ENCODE results near the gene NMRAL1. TPM values are rescaled to one million over a fixed set of nuclear protein-coding genes. Genes with fewer than 3 reads are reported as not detected.
A peak's percentile ranks its signal among the peaks of the same experiment; 100 is the strongest.

The NMRAL1 gene
- total RNA-seq, 1 donor from 2014 or later = 30.7 TPM

DNA sequence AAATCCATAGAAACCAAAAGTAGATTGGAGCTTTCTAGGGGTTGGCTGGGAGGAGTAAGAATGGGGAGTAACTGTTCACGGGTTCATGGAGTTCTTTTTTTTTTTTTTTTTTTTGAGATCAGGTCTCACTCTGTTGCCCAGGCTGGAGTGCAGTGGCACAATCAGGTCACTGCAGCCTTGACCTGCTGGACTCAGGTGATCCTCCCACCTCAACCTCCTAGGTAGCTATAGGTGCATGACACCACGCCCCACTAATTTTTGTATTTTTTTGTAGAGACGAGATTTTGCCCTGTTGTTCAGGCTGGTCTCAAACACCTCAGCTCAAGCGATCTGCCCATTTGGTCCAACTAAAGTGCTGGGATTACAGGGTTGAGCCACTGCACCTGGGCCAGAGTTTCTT lies 1.5 kb downstream of the NMRAL1 start:
- Mint-ChIP-seq H3K36me3 (ENCODE audit: low read depth) (peaks cover 11% of the 10 kb centered on the region), H3K4me1 (ENCODE audit: low read depth) (peaks cover 10% of the 10 kb centered on the region), H3K27ac (no peak overlapping the region), H3K4me3 (ENCODE audit: low read depth) (peak overlapping the region; percentile 35), H3K9me3 (no peaks in the 10 kb centered on the region), H3K27me3 (ENCODE audit: low read depth) (no peaks in the 10 kb centered on the region)
- intact Hi-C loops (cut with micrococcal nuclease) = no loop called here
- DNase-seq (ENCODE audit: low spot score) = no peak

- intact Hi-C loops (cut with micrococcal nuclease) = no loop called here
- Mint-ChIP-seq H3K4me1 (ENCODE audit: low read depth) (peaks cover 7% of the 10 kb centered on the region), H3K9me3 (no peaks in the 10 kb centered on the region), H3K4me3 (ENCODE audit: low read depth) (no peak overlapping the region), H3K27ac (no peak overlapping the region), H3K27me3 (ENCODE audit: low read depth) (no peaks in the 10 kb centered on the region), H3K36me3 (ENCODE audit: low read depth) (peaks cover 13% of the 10 kb centered on the region)
- DNase-seq (ENCODE audit: low spot score) = no peak
Observed at GRCh38 chr16:4471869-4472268, 2.6 kb downstream of the NMRAL1 start.

- Mint-ChIP-seq H3K27me3 (ENCODE audit: low read depth) (no peaks in the 10 kb centered on the region), H3K27ac (no peak overlapping the region), H3K9me3 (no peaks in the 10 kb centered on the region), H3K4me3 (ENCODE audit: low read depth) (no peak overlapping the region), H3K4me1 (ENCODE audit: low read depth) (peaks cover 7% of the 10 kb centered on the region), H3K36me3 (ENCODE audit: low read depth) (peaks cover 30% of the 10 kb centered on the region)
- intact Hi-C loops (cut with micrococcal nuclease) = no loop called here
- DNase-seq (ENCODE audit: low spot score) = no peak
Observed at GRCh38 chr16:4468972-4469371, 5.5 kb downstream of the NMRAL1 start.

DNA sequence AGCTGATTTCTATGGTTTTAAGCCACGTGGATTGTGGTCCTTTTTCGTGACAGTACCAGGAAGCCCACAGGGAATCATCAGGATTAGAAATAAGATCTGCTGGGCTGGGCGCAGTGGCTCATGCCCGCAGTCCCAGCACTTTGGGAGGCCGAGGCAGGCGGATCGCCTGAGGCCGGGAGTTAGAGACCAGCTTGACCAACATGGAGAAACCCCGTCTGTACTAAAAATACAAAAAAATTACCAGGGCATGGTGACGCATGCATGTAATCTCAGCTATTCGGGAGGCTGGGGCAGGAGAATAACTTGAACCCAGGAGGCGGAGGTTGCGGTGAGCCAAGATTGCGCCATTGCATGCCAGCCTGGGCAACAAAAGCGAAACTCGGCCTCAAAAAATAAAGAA lies 6.5 kb downstream of the NMRAL1 start:
- no peak for DNase-seq (ENCODE audit: low spot score)
- intact Hi-C loops (cut with micrococcal nuclease) = no loop called here
- no peak overlapping the region for H3K27ac Mint-ChIP-seq
- no peak overlapping the region for H3K4me3 Mint-ChIP-seq (ENCODE audit: low read depth)
- H3K27me3 Mint-ChIP-seq (ENCODE audit: low read depth) = no peaks in the 10 kb centered on the region
- H3K36me3 Mint-ChIP-seq (ENCODE audit: low read depth) = peaks cover 34% of the 10 kb centered on the region
- no peaks in the 10 kb centered on the region for H3K9me3 Mint-ChIP-seq
- peaks cover 5% of the 10 kb centered on the region for H3K4me1 Mint-ChIP-seq (ENCODE audit: low read depth)

DNA sequence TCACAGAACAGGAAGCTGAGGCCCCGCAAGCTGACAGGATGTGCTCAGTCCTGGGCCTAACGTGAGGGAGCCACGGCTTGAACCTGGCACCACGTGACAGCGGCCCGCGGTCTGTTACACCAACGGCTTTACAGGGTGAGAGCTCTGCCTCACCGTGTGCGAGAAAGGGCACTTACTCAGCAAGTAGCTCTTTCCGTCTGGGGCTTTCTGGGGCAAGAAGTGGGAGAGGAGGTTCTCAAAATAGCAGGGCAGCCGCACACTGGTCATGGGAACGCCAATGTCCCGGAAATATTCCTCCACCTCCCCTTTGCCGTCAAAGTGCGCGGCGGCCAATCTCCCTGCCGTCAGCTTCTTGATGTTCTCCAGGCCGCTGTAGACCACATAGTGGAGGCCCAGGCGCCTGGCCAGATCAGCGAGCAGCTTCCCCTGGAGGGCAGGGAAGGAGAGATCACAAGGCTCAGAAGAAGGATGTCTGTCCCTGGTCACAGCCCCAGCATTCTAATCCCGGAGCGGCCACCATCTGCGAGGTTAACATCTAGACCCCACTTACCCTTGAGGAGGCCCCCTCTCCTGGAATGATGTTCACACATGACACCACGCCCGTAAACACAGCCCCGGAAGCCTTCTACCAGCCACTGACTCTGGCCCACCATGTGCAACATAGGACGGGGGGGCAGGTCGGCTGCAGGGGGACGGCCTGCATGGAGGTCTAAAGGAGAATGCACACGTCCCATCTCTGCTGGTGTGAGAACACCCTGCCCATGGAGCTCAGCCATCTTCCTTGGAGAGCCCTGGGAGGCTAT lies 8.2 kb downstream of the NMRAL1 start:
- DNase-seq (ENCODE audit: low spot score) = no peak
- no peaks in the 10 kb centered on the region for H3K27me3 Mint-ChIP-seq (ENCODE audit: low read depth)
- H3K36me3 Mint-ChIP-seq (ENCODE audit: low read depth) = peaks cover 31% of the 10 kb centered on the region
- peak overlapping the region; percentile 42 for H3K27ac Mint-ChIP-seq
- intact Hi-C loops (cut with micrococcal nuclease) = no loop called here
- peaks cover 5% of the 10 kb centered on the region for H3K4me1 Mint-ChIP-seq (ENCODE audit: low read depth)
- no peak overlapping the region for H3K4me3 Mint-ChIP-seq (ENCODE audit: low read depth)
- H3K9me3 Mint-ChIP-seq = no peaks in the 10 kb centered on the region

DNA sequence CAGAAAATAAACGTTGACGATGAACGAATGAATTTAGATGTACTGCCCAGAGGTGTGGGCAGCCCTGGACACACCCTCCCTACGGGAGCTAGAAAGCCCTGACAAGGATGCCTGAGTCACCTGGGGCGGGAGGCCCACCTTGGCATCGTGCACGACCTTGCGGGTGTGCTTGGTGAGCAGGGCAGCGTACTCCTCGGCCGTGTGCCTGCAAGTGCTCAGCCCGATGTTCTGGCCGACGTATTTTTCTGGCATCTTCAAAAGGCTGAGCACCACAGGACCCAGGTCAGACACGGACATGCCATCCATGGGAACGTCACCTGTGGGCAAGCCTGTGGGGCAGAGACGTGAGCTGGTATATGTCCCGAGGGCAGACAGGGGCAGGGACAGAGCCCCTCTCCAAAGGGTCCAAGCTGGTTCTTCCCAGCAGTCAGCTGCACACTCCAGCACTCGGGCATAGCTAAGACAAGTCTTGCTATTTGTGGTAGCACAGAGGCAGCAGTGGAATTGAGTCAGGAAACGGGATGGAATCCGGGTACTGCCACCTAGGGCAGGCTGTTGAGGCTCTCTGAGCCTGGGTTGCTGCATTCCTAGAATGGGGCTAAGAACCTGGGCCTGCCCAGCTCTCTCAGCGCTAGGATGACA lies 10.8 kb downstream of the NMRAL1 start:
- H3K27ac Mint-ChIP-seq = no peak overlapping the region
- H3K27me3 Mint-ChIP-seq (ENCODE audit: low read depth) = no peaks in the 10 kb centered on the region
- DNase-seq (ENCODE audit: low spot score) = no peak
- no peaks in the 10 kb centered on the region for H3K9me3 Mint-ChIP-seq
- H3K36me3 Mint-ChIP-seq (ENCODE audit: low read depth) = peaks cover 44% of the 10 kb centered on the region
- intact Hi-C loops (cut with micrococcal nuclease) = no loop called here
- H3K4me1 Mint-ChIP-seq (ENCODE audit: low read depth) = peaks cover 14% of the 10 kb centered on the region
- no peak overlapping the region for H3K4me3 Mint-ChIP-seq (ENCODE audit: low read depth)

DNA sequence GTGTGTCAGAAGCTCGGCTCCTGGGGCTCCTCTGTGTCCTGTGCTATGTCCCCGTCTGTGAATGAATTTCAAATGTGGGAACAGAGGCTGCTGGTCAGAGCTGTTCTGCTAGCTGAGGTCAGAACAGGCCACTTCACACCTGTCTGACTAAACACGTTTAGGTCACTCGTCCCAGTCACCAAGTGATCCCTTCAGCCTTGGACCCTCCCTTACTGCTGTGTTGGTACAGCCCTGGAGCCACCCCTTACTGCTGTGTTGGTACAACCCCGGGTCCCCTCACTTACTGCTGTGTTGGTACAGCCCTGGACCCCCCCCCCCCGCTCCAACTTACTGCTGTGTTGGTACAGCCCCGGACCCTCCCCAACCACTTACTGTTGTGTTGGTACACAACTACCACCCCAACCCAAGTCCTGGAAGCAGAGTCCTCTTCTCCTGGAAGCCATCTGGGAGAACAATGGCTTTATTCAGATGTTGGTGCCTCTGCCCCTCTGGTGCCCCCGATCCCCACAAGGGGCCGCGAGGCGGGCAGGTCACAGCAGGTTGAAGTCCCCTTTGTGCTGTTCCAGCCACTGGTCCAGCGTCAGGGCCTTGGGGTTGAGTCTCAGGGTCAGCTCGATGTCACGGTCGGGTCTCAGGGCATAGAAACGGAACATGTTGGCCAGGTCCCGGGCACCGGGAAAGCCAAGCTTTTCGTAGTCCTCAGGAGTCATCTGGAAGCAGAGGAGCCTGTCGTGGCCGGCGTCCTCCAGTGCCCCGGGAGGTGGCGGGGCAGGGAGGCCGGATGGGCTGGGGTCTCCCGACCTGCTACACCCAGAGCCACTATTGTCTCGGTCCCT lies 13.0 kb downstream of the NMRAL1 start:
- intact Hi-C loops (cut with micrococcal nuclease) = no loop called here
- DNase-seq (ENCODE audit: low spot score) = no peak
- Mint-ChIP-seq H3K4me1 (ENCODE audit: low read depth) (peaks cover 14% of the 10 kb centered on the region), H3K9me3 (no peaks in the 10 kb centered on the region), H3K27me3 (ENCODE audit: low read depth) (no peaks in the 10 kb centered on the region), H3K4me3 (ENCODE audit: low read depth) (no peak overlapping the region), H3K36me3 (ENCODE audit: low read depth) (peaks cover 48% of the 10 kb centered on the region), H3K27ac (peak overlapping the region; percentile 47)

DNA sequence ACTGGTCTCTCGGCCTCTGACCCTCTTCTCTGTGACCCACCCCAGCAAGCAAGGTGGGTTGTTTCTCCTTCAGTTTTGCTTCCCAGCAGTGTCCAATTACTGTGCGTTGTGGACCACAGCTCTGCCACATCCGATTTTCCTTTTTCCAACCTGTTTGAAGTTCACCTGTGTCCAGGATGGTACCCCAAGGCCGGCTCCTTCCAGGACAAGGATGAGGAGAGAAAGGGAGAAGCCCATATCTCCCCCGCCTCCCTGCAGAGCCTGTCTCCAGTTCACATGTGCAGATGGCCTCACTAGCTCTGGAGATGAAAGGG lies 13.5 kb downstream of the NMRAL1 start:
- no peaks in the 10 kb centered on the region for H3K9me3 Mint-ChIP-seq
- H3K36me3 Mint-ChIP-seq (ENCODE audit: low read depth) = peaks cover 46% of the 10 kb centered on the region
- H3K27me3 Mint-ChIP-seq (ENCODE audit: low read depth) = no peaks in the 10 kb centered on the region
- intact Hi-C loops (cut with micrococcal nuclease) = no loop called here
- no peak overlapping the region for H3K4me3 Mint-ChIP-seq (ENCODE audit: low read depth)
- peaks cover 11% of the 10 kb centered on the region for H3K4me1 Mint-ChIP-seq (ENCODE audit: low read depth)
- no peak for DNase-seq (ENCODE audit: low spot score)
- H3K27ac Mint-ChIP-seq = peak overlapping the region; percentile 47

GRCh38 chr16:4455951-4456350 lies 18.5 kb downstream of the NMRAL1 start:
- DNase-seq (ENCODE audit: low spot score) = no peak
- Mint-ChIP-seq H3K27ac (no peak overlapping the region), H3K9me3 (no peaks in the 10 kb centered on the region), H3K27me3 (ENCODE audit: low read depth) (no peaks in the 10 kb centered on the region), H3K4me1 (ENCODE audit: low read depth) (peaks cover 8% of the 10 kb centered on the region), H3K36me3 (ENCODE audit: low read depth) (peaks cover 56% of the 10 kb centered on the region), H3K4me3 (ENCODE audit: low read depth) (no peak overlapping the region)
- intact Hi-C loops (cut with micrococcal nuclease) = no loop called here

GRCh38 chr16:4455081-4455480 lies 19.3 kb downstream of the NMRAL1 start:
- intact Hi-C loops (cut with micrococcal nuclease) = no loop called here
- Mint-ChIP-seq H3K27me3 (ENCODE audit: low read depth) (no peaks in the 10 kb centered on the region), H3K36me3 (ENCODE audit: low read depth) (peaks cover 61% of the 10 kb centered on the region), H3K4me1 (ENCODE audit: low read depth) (peaks cover 7% of the 10 kb centered on the region), H3K27ac (no peak overlapping the region), H3K9me3 (no peaks in the 10 kb centered on the region), H3K4me3 (ENCODE audit: low read depth) (no peak overlapping the region)
- no peak for DNase-seq (ENCODE audit: low spot score)

- Mint-ChIP-seq H3K27me3 (ENCODE audit: low read depth) (no peaks in the 10 kb centered on the region), H3K4me3 (ENCODE audit: low read depth) (no peak overlapping the region), H3K4me1 (ENCODE audit: low read depth) (peaks cover 7% of the 10 kb centered on the region), H3K27ac (no peak overlapping the region), H3K9me3 (no peaks in the 10 kb centered on the region), H3K36me3 (ENCODE audit: low read depth) (peaks cover 62% of the 10 kb centered on the region)
- DNase-seq (ENCODE audit: low spot score) = no peak
- intact Hi-C loops (cut with micrococcal nuclease) = no loop called here
Observed at GRCh38 chr16:4454623-4455022, 19.8 kb downstream of the NMRAL1 start.

- peaks cover 58% of the 10 kb centered on the region for H3K36me3 Mint-ChIP-seq (ENCODE audit: low read depth)
- intact Hi-C loops (cut with micrococcal nuclease) = no loop called here
Observed at GRCh38 chr16:4452674-4453073, 21.8 kb downstream of the NMRAL1 start.

More at GRCh38 chr16:4452674-4453073, 21.8 kb downstream of the NMRAL1 start:
- Mint-ChIP-seq H3K27me3 (ENCODE audit: low read depth) (no peaks in the 10 kb centered on the region), H3K4me1 (ENCODE audit: low read depth) (no peaks in the 10 kb centered on the region), H3K4me3 (ENCODE audit: low read depth) (no peak overlapping the region), H3K27ac (no peak overlapping the region), H3K9me3 (no peaks in the 10 kb centered on the region)
- DNase-seq (ENCODE audit: low spot score) = no peak

Data from activated T-helper 2 cell treated with anti-CD3 and anti-CD28 coated beads, Interferon-gamma antibody, Interleukin-2, Interleukin-4, amounts not matched to agents 10 μg/mL and 5 μg/mL and 100 μg/mL, durations not matched to agents 14 hours and 24 hours and 36 hours (primary cell).